Suppressor macrophage (primary cell): ENCODE measurements around the gene PLAAT3.
"Not testable (repeated sequence)": the region's sequence is repeated elsewhere in the genome, so short reads cannot be mapped to it uniquely, and the experiment has no call there.

Source experiments
- DNase-seq, 4 experiments: peaks; one replicate each; pipeline ENCODE4 v3.0.0-alpha.2; 2020 to 2022

PLAAT3 gene

GRCh38 chr11:63608353-63609345 is 5.6 kb downstream of the PLAAT3 start:
- no peak for DNase-seq

- DNase-seq, result peak; percentile 68 to 84 (median 81)
Observed at GRCh38 chr11:63603180-63603518, 11.1 kb downstream of the PLAAT3 start.

- not testable (repeated sequence) for DNase-seq
Observed at GRCh38 chr11:63602290-63603179, 11.7 kb downstream of the PLAAT3 start.

- no peak for DNase-seq
Observed at GRCh38 chr11:63599211-63600122, 14.8 kb downstream of the PLAAT3 start.

DNA sequence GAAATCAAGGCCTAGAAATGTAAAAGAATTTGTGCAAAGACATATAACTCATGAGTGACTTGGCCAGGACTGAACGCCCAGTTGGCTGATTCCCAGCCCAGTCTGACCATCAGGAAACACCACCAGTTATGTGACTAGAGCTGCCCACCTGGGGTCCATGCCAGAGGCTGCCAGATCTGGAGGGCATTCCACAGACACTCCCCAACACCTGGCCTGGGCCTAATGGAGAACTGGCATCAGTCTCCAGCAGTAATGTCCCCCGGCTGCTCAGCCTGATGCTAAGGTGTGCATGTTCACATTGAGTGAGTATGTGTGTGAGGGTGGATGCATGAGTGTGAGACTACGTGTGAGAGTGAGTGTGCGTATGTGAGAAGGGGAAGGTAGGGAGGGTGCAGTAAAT is 15.7 kb downstream of the PLAAT3 start:
- DNase-seq, result no peak

DNA sequence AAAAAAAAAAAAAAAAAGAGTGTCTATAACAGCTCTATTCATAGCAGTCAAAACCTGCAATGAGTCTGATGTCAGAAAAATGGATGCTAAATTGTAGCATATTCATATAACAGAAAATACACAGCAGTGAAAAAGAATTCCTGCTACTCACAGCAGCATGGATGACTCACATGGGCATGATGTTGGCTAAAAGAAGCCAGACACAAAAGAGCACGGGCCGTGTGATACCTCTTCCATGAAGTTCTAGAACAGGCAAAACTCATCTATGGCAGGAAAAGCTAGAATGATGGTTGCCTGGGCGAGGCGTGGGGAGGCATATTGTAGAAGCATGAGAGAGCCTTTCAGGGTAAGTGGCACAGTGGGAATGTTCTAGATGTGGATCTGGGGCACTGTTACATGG is 18.9 kb downstream of the PLAAT3 start:
- peak; percentile 26 to 59 (median 49) for DNase-seq

DNA sequence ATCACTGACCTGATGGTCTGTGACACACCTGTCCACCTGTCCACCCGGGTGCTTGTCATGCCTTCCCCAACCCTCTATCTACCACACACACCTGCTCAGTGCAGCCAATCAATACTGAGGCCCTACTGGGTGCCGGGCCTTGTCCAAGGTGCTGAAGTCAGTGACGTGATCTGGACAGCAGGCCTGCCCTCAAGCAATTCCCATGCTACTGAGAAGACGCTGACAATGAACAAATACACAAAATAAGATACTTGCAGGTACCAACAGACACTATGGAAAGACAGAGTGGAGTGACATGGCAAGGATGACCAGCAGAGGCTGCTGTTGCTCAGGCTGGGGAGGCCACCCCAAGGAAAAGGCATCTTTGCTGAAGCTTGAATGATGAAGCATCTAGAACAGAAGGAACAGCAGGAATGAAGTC is 21.2 kb downstream of the PLAAT3 start:
- DNase-seq, result peak; percentile 51 to 73 (median 64)

- no peak for DNase-seq
Observed at GRCh38 chr11:63590024-63590788, 24.0 kb downstream of the PLAAT3 start.

GRCh38 chr11:63589000-63589399 is 25.2 kb downstream of the PLAAT3 start:
- no peak for DNase-seq

DNA sequence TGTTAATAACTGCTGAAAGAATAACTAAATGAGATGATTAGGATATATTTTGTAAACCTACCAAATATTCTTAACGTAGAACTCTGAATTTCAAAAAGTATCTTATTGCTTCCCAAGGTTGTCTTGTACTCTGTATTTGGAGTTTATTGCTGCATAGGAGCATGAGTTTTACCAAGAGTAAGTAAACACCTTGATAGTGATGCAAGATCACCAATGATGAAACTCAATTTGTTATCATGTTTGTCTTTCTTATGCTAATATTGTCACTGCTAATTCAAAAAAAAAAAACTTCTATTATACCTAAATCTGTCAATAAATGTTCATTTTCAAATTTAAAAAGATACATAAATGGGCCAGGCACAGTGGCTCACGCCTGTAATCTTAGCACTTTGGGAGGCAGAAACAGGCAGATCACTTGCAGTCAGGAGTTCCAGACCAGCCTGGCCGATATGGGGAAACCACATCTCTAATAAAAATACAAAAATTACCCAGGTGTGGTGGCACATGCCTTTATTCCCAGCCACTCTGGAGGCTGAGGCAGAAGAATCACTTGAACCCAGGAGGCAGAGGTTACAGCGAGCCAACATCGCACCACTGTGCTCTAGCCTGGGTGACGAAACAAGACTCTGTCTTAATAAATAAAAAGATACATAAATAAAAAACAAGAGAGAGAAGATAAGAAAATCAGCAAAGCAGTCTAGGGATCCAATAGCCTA is 27.6 kb downstream of the PLAAT3 start:
- DNase-seq, result no peak

- no peak for DNase-seq
Observed at GRCh38 chr11:63583357-63583677, 30.9 kb downstream of the PLAAT3 start.

- not testable (repeated sequence) for DNase-seq
Observed at GRCh38 chr11:63581224-63581623, 33.0 kb downstream of the PLAAT3 start.

GRCh38 chr11:63578882-63579281 is 35.4 kb downstream of the PLAAT3 start:
- DNase-seq, result not testable (repeated sequence)

DNA sequence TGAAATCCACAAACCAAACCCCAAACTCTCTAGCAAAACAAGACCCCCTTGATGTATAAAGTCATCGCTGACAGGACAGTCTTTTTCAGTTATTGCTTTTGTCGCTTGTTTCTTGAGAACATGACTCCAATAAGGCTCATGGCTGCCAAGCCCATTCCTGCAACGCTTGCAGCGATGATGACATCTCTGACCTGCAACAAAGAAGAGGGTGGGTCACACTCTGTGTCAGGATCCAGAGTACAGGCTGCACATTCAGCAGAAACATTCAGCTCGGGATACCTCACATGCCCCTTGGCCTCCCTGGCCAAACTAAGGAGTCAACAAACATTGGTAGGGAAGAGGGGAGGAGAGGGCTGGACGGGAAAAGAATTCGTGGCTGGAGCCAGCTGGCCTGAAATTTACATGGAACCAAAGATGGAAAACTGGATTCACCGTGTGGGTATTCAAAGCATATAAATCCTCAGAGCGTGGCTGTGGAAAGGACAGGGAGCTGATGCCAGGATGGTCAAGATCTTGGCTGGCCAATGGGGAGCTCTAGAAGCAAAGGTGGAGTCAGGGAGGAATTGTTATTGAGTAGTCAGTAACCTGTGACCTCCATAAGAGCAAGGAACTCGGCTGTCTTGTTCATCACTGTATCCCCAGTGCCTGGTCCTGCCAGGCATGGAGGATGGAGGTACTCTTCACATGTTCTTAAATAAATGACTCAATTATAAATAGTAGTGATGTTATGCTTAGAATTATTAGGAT is 39.2 kb downstream of the PLAAT3 start:
- DNase-seq, result no peak

GRCh38 chr11:63573881-63574855 is 40.1 kb downstream of the PLAAT3 start:
- DNase-seq, result peak; percentile 62 to 81 (median 73)

GRCh38 chr11:63572026-63572688 is 42.1 kb downstream of the PLAAT3 start:
- peak in 1 of 4 experiments; percentile 42 for DNase-seq

- DNase-seq, result no peak
Observed at GRCh38 chr11:63569570-63569969, 44.7 kb downstream of the PLAAT3 start.
